Neural cell (in vitro differentiated cells): ENCODE results near the gene DDC.

Experiments
- CTCF ChIP-seq: fragments of 450-650 bp; IDR thresholded peaks from 2 replicates; pipeline ENCODE4 v1.5.1; 2014; ENCODE audit warnings: antibody characterized with exemption, mild to moderate bottlenecking, moderate library complexity; ENCODE audit not compliant: poor library complexity, severe bottlenecking
- EP300 ChIP-seq: fragments of 450-650 bp; conservative IDR thresholded peaks from 2 replicates; pipeline ENCODE4 v1.6.1; 2014; ENCODE audit warnings: antibody characterized with exemption, mild to moderate bottlenecking, moderate library complexity; ENCODE audit not compliant: poor library complexity, severe bottlenecking
- EZH2 ChIP-seq: fragments of 200-600, 300-800 bp; shearing (Covaris generic), sonication (generic); IDR thresholded peaks from 2 replicates; pipeline ENCODE4 v1.6.1; 2014; ENCODE audit warnings: antibody characterized with exemption, low read length, borderline replicate concordance, mild to moderate bottlenecking; ENCODE audit not compliant: insufficient read depth, poor library complexity, severe bottlenecking
- MXI1 ChIP-seq: fragments of 450-650 bp; conservative IDR thresholded peaks from 2 replicates; pipeline ENCODE4 v1.6.1; 2014; ENCODE audit warnings: antibody characterized with exemption, mild to moderate bottlenecking; ENCODE audit not compliant: poor library complexity, severe bottlenecking
- POLR2AphosphoS5 ChIP-seq: IDR thresholded peaks from 2 replicates; pipeline ENCODE4 v1.6.1; 2012
- SMC3 ChIP-seq: fragments of 450-650 bp; conservative IDR thresholded peaks from 2 replicates; pipeline ENCODE4 v1.6.1; 2014; ENCODE audit warnings: antibody characterized with exemption, mild to moderate bottlenecking, moderate library complexity; ENCODE audit not compliant: poor library complexity
- TAF1 ChIP-seq: IDR thresholded peaks from 2 replicates; pipeline ENCODE4 v1.6.1; 2012; ENCODE audit warnings: low read depth

- TF ChIP-seq CTCF (no peak), MXI1 (no peak), EP300 (no peak), EZH2 (no peak), POLR2AphosphoS5 (no peak), SMC3 (no peak), TAF1 (no peak)
Measured at GRCh38 chr7:50592940-50593339, 27.7 kb upstream of the DDC start.
